OCI-M2 (cell line): ENCODE measurements around the gene OXNAD1.

Experiments used
- DNase-seq: peaks from one replicate; lab custom pipeline; 2025; ENCODE audit not compliant: unreplicated experiment; lab: John Stamatoyannopoulos, UW

The OXNAD1 gene

GRCh38 chr3:16247282-16248061 lies 17.5 kb upstream of the OXNAD1 start:
- DNase-seq: no peak

- no peak for DNase-seq
Measured at GRCh38 chr3:16248556-16248955, 16.5 kb upstream of the OXNAD1 start.

- no peak for DNase-seq
Measured at GRCh38 chr3:16249336-16249735, 15.7 kb upstream of the OXNAD1 start.

GRCh38 chr3:16249886-16250285 lies 15.1 kb upstream of the OXNAD1 start:
- DNase-seq: no peak

GRCh38 chr3:16251316-16252085 lies 13.5 kb upstream of the OXNAD1 start:
- no peak for DNase-seq

- no peak for DNase-seq
Measured at GRCh38 chr3:16252243-16252978, 12.6 kb upstream of the OXNAD1 start.

- DNase-seq: no peak
Measured at GRCh38 chr3:16252988-16253387, 12.0 kb upstream of the OXNAD1 start.

- no peak for DNase-seq
Measured at GRCh38 chr3:16253601-16254000, 11.4 kb upstream of the OXNAD1 start.

- no peak for DNase-seq
Measured at GRCh38 chr3:16254916-16255315, 10.1 kb upstream of the OXNAD1 start.

GRCh38 chr3:16255326-16255725 lies 9.7 kb upstream of the OXNAD1 start:
- no peak for DNase-seq

GRCh38 chr3:16255726-16256125 lies 9.3 kb upstream of the OXNAD1 start:
- DNase-seq: no peak

GRCh38 chr3:16257309-16257708 lies 7.7 kb upstream of the OXNAD1 start:
- no peak for DNase-seq

GRCh38 chr3:16258177-16258576 lies 6.8 kb upstream of the OXNAD1 start:
- DNase-seq: no peak

GRCh38 chr3:16258866-16259265 lies 6.1 kb upstream of the OXNAD1 start:
- no peak for DNase-seq

GRCh38 chr3:16260046-16260445 lies 5.0 kb upstream of the OXNAD1 start:
- no peak for DNase-seq

GRCh38 chr3:16262174-16262573 lies 2.8 kb upstream of the OXNAD1 start:
- DNase-seq: no peak

GRCh38 chr3:16264174-16264707 lies 771 bp upstream of the OXNAD1 start:
- DNase-seq: no peak

GRCh38 chr3:16265455-16265786 lies 409 bp downstream of the OXNAD1 start:
- DNase-seq: no peak

- no peak for DNase-seq
Measured at GRCh38 chr3:16266714-16267113, 1.7 kb downstream of the OXNAD1 start.

GRCh38 chr3:16270855-16271254 lies 5.8 kb downstream of the OXNAD1 start:
- no peak for DNase-seq

GRCh38 chr3:16272588-16272987 lies 7.6 kb downstream of the OXNAD1 start:
- no peak for DNase-seq

GRCh38 chr3:16273867-16274266 lies 8.9 kb downstream of the OXNAD1 start:
- no peak for DNase-seq
